Epithelial cell of proximal tubule (primary cell): ENCODE data around the gene MAP4. TPM values are rescaled to one million over a fixed set of nuclear protein-coding genes. Genes with fewer than 3 reads are reported as not detected.

Experiments used
- DNase-seq: peaks from one replicate; pipeline ENCODE4 v3.0.0-alpha.2; 2011; ENCODE audit warnings: low read depth
- H3K4me3 ChIP-seq: 2 replicates; pipeline ENCODE4 v1.5.1; 2011; ENCODE audit warnings: low read depth, mild to moderate bottlenecking, low read length
- CTCF ChIP-seq: conservative IDR thresholded peaks from 2 replicates; pipeline ENCODE4 v1.5.1; 2012; ENCODE audit warnings: low read depth, mild to moderate bottlenecking, low read length
- total RNA-seq: library from RNA; depleted of rRNA; stranded (reverse); fragments of >200 nt; gene quantifications from 2 replicates; pipeline ENCODE4 v1.2.3, GENCODE V29; 2015

MAP4 gene
- total RNA-seq, 1 donor from 2014 or later, result 111 TPM

GRCh38 chr3:48026951-48027908, 11.0 kb upstream of the MAP4 start:
- no peak for TF ChIP-seq CTCF
- DNase-seq, result no peak
- no peak overlapping the region for H3K4me3 ChIP-seq

GRCh38 chr3:48026098-48026497, 9.9 kb upstream of the MAP4 start:
- DNase-seq, result no peak
- no peak overlapping the region for H3K4me3 ChIP-seq
- TF ChIP-seq CTCF, result no peak

GRCh38 chr3:48024401-48024800, 8.2 kb upstream of the MAP4 start:
- no peak overlapping the region for H3K4me3 ChIP-seq
- DNase-seq, result no peak
- no peak for TF ChIP-seq CTCF

GRCh38 chr3:48023377-48023776, 7.2 kb upstream of the MAP4 start:
- no peak overlapping the region for H3K4me3 ChIP-seq
- TF ChIP-seq CTCF, result no peak
- no peak for DNase-seq

- no peak for DNase-seq
- H3K4me3 ChIP-seq, result no peak overlapping the region
- TF ChIP-seq CTCF, result no peak
Observed at GRCh38 chr3:48022178-48022577, 6.0 kb upstream of the MAP4 start.

- H3K4me3 ChIP-seq, result no peak overlapping the region
- TF ChIP-seq CTCF, result no peak
- DNase-seq, result no peak
Observed at GRCh38 chr3:48018841-48019240, 2.6 kb upstream of the MAP4 start.
